ENCODE results near the gene RRAS.
"Not testable (repeated sequence)": the region's sequence is repeated elsewhere in the genome, so short reads cannot be mapped to it uniquely, and the experiment has no call there.

The RRAS gene

DNA sequence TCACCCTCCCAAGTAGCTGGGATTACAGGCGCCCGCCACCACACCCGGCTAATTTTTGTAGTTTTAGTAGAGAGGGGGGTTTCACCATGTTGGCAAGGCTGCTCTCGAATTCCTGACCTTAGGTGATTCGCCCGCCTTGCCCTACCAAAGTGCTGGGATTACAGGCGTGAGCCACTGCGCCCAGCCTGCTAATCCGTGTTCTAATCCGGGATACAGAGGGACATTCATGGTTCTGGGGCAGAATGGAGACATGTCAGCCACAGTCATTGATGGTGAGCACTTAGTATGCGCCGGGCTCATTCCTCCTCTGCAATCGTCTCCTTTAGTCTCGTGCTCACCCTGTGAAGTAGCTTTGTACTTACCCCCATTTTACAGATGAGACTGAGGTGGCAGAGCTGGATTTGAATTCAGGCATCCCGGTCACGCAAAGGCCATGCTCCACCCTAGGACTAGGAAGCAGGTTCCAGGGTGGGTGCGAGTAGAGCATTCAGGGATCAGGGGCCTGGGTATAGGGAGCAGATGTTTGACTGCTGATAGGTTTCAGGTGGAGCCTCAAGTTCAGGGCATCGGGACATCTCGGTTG is 8.2 kb downstream of the RRAS start:
- DNase-seq: no peak
- Histone ChIP-seq H3K4me1 (0 out of 2 replicates have a peak, but pooled peaks cover 4% of the 10 kb centered on the region), H3K27me3 (no peaks in the 10 kb centered on the region), H3K36me3 (no peaks in the 10 kb centered on the region), H3K4me3 (ENCODE audit: low read depth, low read length) (no peak overlapping the region), H3K9me3 (no peaks in the 10 kb centered on the region)
- TF ChIP-seq, protein P1, sequence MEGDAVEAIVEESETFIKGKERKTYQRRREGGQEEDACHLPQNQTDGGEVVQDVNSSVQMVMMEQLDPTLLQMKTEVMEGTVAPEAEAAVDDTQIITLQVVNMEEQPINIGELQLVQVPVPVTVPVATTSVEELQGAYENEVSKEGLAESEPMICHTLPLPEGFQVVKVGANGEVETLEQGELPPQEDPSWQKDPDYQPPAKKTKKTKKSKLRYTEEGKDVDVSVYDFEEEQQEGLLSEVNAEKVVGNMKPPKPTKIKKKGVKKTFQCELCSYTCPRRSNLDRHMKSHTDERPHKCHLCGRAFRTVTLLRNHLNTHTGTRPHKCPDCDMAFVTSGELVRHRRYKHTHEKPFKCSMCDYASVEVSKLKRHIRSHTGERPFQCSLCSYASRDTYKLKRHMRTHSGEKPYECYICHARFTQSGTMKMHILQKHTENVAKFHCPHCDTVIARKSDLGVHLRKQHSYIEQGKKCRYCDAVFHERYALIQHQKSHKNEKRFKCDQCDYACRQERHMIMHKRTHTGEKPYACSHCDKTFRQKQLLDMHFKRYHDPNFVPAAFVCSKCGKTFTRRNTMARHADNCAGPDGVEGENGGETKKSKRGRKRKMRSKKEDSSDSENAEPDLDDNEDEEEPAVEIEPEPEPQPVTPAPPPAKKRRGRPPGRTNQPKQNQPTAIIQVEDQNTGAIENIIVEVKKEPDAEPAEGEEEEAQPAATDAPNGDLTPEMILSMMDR (IDR thresholded peaks at IDR 0.05; ENCODE audit: low read depth, low read length): no peak

- no peak for DNase-seq
- TF ChIP-seq, protein P1 (IDR thresholded peaks at IDR 0.05; ENCODE audit: low read depth, low read length): no peak
Measured at GRCh38 chr19:49631014-49631588, 8.8 kb downstream of the RRAS start.

GRCh38 chr19:49629659-49630058 is 10.3 kb downstream of the RRAS start:
- Histone ChIP-seq H3K36me3 (peaks cover 7% of the 10 kb centered on the region), H3K9me3 (no peaks in the 10 kb centered on the region)

More at GRCh38 chr19:49631014-49631588, 8.8 kb downstream of the RRAS start:
- no peaks in the 10 kb centered on the region for H3K9me3 ChIP-seq
- no peak overlapping the region for H3K4me3 ChIP-seq (ENCODE audit: low read depth, low read length)
- H3K27me3 ChIP-seq: no peaks in the 10 kb centered on the region
- no peaks in the 10 kb centered on the region for H3K36me3 ChIP-seq
- 0 out of 2 replicates have a peak, but pooled peaks cover 4% of the 10 kb centered on the region for H3K4me1 ChIP-seq

GRCh38 chr19:49626226-49626625 is 13.7 kb downstream of the RRAS start:
- Histone ChIP-seq H3K4me3 (ENCODE audit: low read depth, low read length) (no peak overlapping the region), H3K27me3 (no peaks in the 10 kb centered on the region), H3K4me1 (0 out of 2 replicates have a peak, but pooled peaks cover 4% of the 10 kb centered on the region), H3K9me3 (no peaks in the 10 kb centered on the region), H3K36me3 (peaks cover 15% of the 10 kb centered on the region)
- no peak for DNase-seq
- TF ChIP-seq, protein P1 (IDR thresholded peaks at IDR 0.05; ENCODE audit: low read depth, low read length): no peak

More at GRCh38 chr19:49629659-49630058, 10.3 kb downstream of the RRAS start:
- no peaks in the 10 kb centered on the region for H3K27me3 ChIP-seq
- TF ChIP-seq, protein P1 (IDR thresholded peaks at IDR 0.05; ENCODE audit: low read depth, low read length): no peak
- H3K4me3 ChIP-seq (ENCODE audit: low read depth, low read length): no peak overlapping the region
- no peak for DNase-seq
- 0 out of 2 replicates have a peak, but pooled peaks cover 4% of the 10 kb centered on the region for H3K4me1 ChIP-seq

GRCh38 chr19:49624967-49625910 is 14.7 kb downstream of the RRAS start:
- Histone ChIP-seq H3K36me3 (peaks cover 17% of the 10 kb centered on the region), H3K27me3 (no peaks in the 10 kb centered on the region), H3K9me3 (no peaks in the 10 kb centered on the region), H3K4me1 (no peaks in the 10 kb centered on the region), H3K4me3 (ENCODE audit: low read depth, low read length) (no peak overlapping the region)
- TF ChIP-seq, protein P1 (IDR thresholded peaks at IDR 0.05; ENCODE audit: low read depth, low read length): no peak
- no peak for DNase-seq

DNA sequence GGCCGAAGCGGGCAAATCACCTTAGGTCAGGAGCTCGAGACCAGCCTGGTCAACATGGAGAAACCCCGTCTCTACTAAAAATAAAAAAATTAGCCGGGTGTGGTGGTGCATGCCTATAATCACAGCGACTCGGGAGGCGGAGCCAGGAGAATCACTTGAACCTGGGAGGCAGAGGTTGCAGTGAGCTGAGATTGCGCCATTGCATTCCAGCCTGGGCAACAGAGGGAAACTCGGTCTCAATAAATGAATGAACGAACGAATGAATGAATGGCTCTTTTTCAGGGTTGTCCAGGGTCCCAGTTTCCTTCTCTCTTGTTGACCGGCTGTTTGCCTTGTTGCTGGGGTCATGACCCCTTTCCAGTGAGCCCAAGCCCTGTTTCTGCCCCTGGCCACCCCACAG is 22.1 kb downstream of the RRAS start:
- DNase-seq; H3K4me3 ChIP-seq (ENCODE audit: low read depth, low read length); H3K27me3 ChIP-seq; H3K4me1 ChIP-seq; H3K9me3 ChIP-seq: not testable (repeated sequence)
- H3K36me3 ChIP-seq: peaks cover 47% of the 10 kb centered on the region
